Endothelial cell of coronary artery (primary cell): ENCODE results near the gene ENPP6. TPM values are rescaled to one million over a fixed set of nuclear protein-coding genes. Genes with fewer than 3 reads are reported as not detected.

Source experiments
- total RNA-seq: library from RNA; depleted of rRNA; stranded (reverse); fragments of >200 nt; gene quantifications from 2 replicates; pipeline ENCODE4 v1.2.3, GENCODE V29; 2014

Gene ENPP6
- total RNA-seq, result not detected in 2 replicates

GRCh38 chr4:184217634-184218033, at the start of gene ENPP6:
ENPP6 (minus strand) TSS chr4:184217873; CDS start chr4:184217819, 54 bp downstream.

